HepG2 (cell line): ENCODE data around the gene UGT1A4. TPM values are rescaled to one million over a fixed set of nuclear protein-coding genes. Genes with fewer than 3 reads are reported as not detected.

ENCODE experiments used
- ATAC-seq: fragments of 200-7000 bp; cut with Tn5 transposase; 3 replicates; pipeline ENCODE4 v1.9.1; 2020; ENCODE audit warnings: mild to moderate bottlenecking, moderate library complexity
- BruUV-seq: library from RNA; stranded (reverse); fragments of 400-500 nt; replicated peaks from 2 replicates; lab custom pipeline; 2021; lab: Mats Ljungman, UMichigan
- CTCF ChIA-PET: fragments of 300-600 bp; formaldehyde crosslinking; extraction: SDS; loops from one replicate; lab custom pipeline; 2021; ENCODE audit warnings: low total read pairs, inconsistent platforms, low intra/inter-chr PET ratio; lab: Yijun Ruan, JAX
- POLR2A ChIA-PET: fragments of 350-600 bp; sonication (Branson Sonifier 250); formaldehyde crosslinking; loops from one replicate; lab custom pipeline; 2020; ENCODE audit warnings: antibody characterized with exemption, inconsistent platforms; lab: Yijun Ruan, JAX
- DNase-seq: peaks from one replicate; pipeline ENCODE4 v3.0.0-alpha.2; 2015; ENCODE audit warnings: low spot score
- FAIRE-seq: peaks from 3 replicates; lab custom pipeline; 2011; peaks lifted over from hg19 to GRCh38; lab: Jason Lieb, UNC
- H2AFZ ChIP-seq: one replicate; pipeline ENCODE4 v1.6.1; 2011; ENCODE audit warnings: low read length, inconsistent platforms
- H3K27ac ChIP-seq: fragments of 300-600 bp; 3 replicates; pipeline ENCODE4 v1.8.0; 2011; ENCODE audit warnings: mixed run types, mild to moderate bottlenecking, mixed read lengths, low read length, inconsistent platforms; ENCODE audit not compliant: insufficient read depth; ENCODE audit errors: extremely low read length
- H3K27me3 ChIP-seq, 2 experiments: fragments of 200-600 bp in 1 of 2; 2 replicates in 1 of 2; 3 replicates in 1 of 2; pipeline versions ENCODE4 v1.6.0 to v1.8.0; 2011; ENCODE audit warnings: low read length in 2 of 2, mild to moderate bottlenecking in 2 of 2, moderate library complexity in 2 of 2, inconsistent platforms in 1 of 2; ENCODE audit not compliant: insufficient read depth in 2 of 2, control insufficient read depth in 1 of 2
- H3K36me3 ChIP-seq, 2 experiments: fragments of 200-600 bp in 1 of 2; replicated peaks in 1 of 2; 2 replicates in 1 of 2; 3 replicates in 1 of 2; pipeline versions ENCODE4 v1.5.1 to v1.8.0; 2011; ENCODE audit warnings: low read length in 2 of 2, inconsistent platforms in 1 of 2; ENCODE audit not compliant: insufficient read depth in 2 of 2, control insufficient read depth in 1 of 2
- H3K4me1 ChIP-seq: 2 replicates; pipeline ENCODE4 v1.5.1; 2012; ENCODE audit warnings: low read length, inconsistent platforms; ENCODE audit not compliant: insufficient read depth
- H3K4me2 ChIP-seq: 2 replicates; pipeline ENCODE4 v1.6.0; 2011; ENCODE audit warnings: low read depth, low read length, inconsistent platforms
- H3K4me3 ChIP-seq, 3 experiments: fragments of 200-600 bp in 1 of 3; sonication (generic), shearing (Covaris generic) in 1 of 3; replicated peaks in 1 of 3; 2 replicates each; pipeline ENCODE4 v1.5.1; 2011 to 2016; ENCODE audit warnings: low read length in 3 of 3, inconsistent platforms in 2 of 3, low read depth in 2 of 3, mild to moderate bottlenecking in 2 of 3, control low read depth in 1 of 3, mixed read lengths in 1 of 3; ENCODE audit not compliant: insufficient read depth in 1 of 3
- H3K79me2 ChIP-seq: one replicate; pipeline ENCODE4 v1.6.1; 2011; ENCODE audit warnings: low read length, inconsistent platforms; ENCODE audit not compliant: insufficient read depth
- H3K9ac ChIP-seq: 2 replicates; pipeline ENCODE4 v1.6.0; 2011; ENCODE audit warnings: mild to moderate bottlenecking, low read depth, low read length, inconsistent platforms; ENCODE audit not compliant: insufficient read depth
- H3K9me3 ChIP-seq: 2 replicates; pipeline ENCODE4 v1.5.1; 2012; ENCODE audit warnings: mild to moderate bottlenecking, low read length
- H4K20me1 ChIP-seq: 2 replicates; pipeline ENCODE4 v1.6.0; 2011; ENCODE audit warnings: inconsistent platforms, mild to moderate bottlenecking, low read length, moderate library complexity; ENCODE audit not compliant: insufficient read depth
- ATF1 ChIP-seq: IDR thresholded peaks from 2 replicates; pipeline ENCODE4 v1.6.1; 2016; ENCODE audit warnings: mild to moderate bottlenecking, control low read depth
- REL ChIP-seq: sonication (generic); formaldehyde crosslinking; conservative IDR thresholded peaks from 2 replicates; pipeline ENCODE4 v1.8.0; 2022; ENCODE audit warnings: mild to moderate bottlenecking, missing genetic modification reagents, moderate library complexity
- RFXANK ChIP-seq: IDR thresholded peaks from 2 replicates; pipeline ENCODE4 v1.6.1; 2016
- RXRB ChIP-seq: IDR thresholded peaks from 2 replicates; pipeline ENCODE4 v1.6.1; 2016; ENCODE audit warnings: borderline replicate concordance, missing genetic modification reagents, missing compliant biosample characterization
- SMAD1 ChIP-seq: sonication (generic); formaldehyde crosslinking; IDR thresholded peaks from 2 replicates; pipeline ENCODE4 v1.4.0; 2020; ENCODE audit warnings: missing genetic modification reagents, low read depth, mild to moderate bottlenecking, borderline replicate concordance
- SMAD3 ChIP-seq: sonication (generic); formaldehyde crosslinking; IDR thresholded peaks from 2 replicates; pipeline ENCODE4 v1.4.0; 2020; ENCODE audit warnings: missing genetic modification reagents
- ZBTB7B ChIP-seq: sonication (generic); formaldehyde crosslinking; IDR thresholded peaks from 2 replicates; pipeline ENCODE4 v1.4.0; 2020; ENCODE audit warnings: missing genetic modification reagents
- ZC3H4 ChIP-seq: sonication (generic); formaldehyde crosslinking; IDR thresholded peaks from 2 replicates; pipeline ENCODE4 v1.4.0; 2020; ENCODE audit warnings: missing genetic modification reagents, borderline replicate concordance
- ZKSCAN5 ChIP-seq: sonication (generic); formaldehyde crosslinking; IDR thresholded peaks from 2 replicates; pipeline ENCODE4 v1.5.1; 2020; ENCODE audit warnings: mild to moderate bottlenecking, missing genetic modification reagents
- ZMYM3 ChIP-seq: sonication (generic); formaldehyde crosslinking; IDR thresholded peaks from 2 replicates; pipeline ENCODE4 v1.5.1; 2020; ENCODE audit warnings: mild to moderate bottlenecking, missing genetic modification reagents
- ZNF382 ChIP-seq: sonication (generic); formaldehyde crosslinking; IDR thresholded peaks from 2 replicates; pipeline ENCODE4 v1.5.0; 2020; ENCODE audit warnings: missing genetic modification reagents, mild to moderate bottlenecking, borderline replicate concordance
- ZNF614 ChIP-seq: IDR thresholded peaks from 2 replicates; pipeline ENCODE4 v1.6.1; 2018; ENCODE audit warnings: missing biosample characterization, missing genetic modification reagents, inconsistent platforms, borderline replicate concordance
- WGBS: methylation state at CpG from one replicate; pipeline ENCODE4 v1.1.6; 2017; ENCODE audit warnings: low lambda C conversion rate; 5-methylcytosine and 5-hydroxymethylcytosine counted together
- in situ Hi-C: cut with HindIII; loops from 2 replicates; pipeline ENCODE4 v1.10.0; 2017; ENCODE audit warnings: low pct_unique_long_range_greater_than_20kb; ENCODE audit not compliant: extremely low pct_ligation_motif_present
- intact Hi-C: fragments of 100-400 bp; cut with micrococcal nuclease; formaldehyde crosslinking; loops from one replicate; pipeline ENCODE4 v1.10.0; 2022; ENCODE audit not compliant: unreplicated experiment
- polyA plus RNA-seq, 8 experiments: library from polyadenylated mRNA; depleted of rRNA in 3 of 8; stranded (reverse) in 7 of 8; unstranded in 1 of 8; fragments of >200 nt; fragmentation: Illumina TruSeq in 4 of 8; extraction: Trizol in 4 of 8; gene quantifications; 2 replicates each; pipeline versions ENCODE4 v1.2.1 to v1.2.3, GENCODE V29; 2011 to 2016; ENCODE audit warnings: low read depth in 4 of 8, missing spikeins in 1 of 8, mixed read lengths in 1 of 8; ENCODE audit not compliant: insufficient read depth in 1 of 8
- total RNA-seq, 5 experiments: library from RNA; depleted of rRNA; stranded (reverse); fragments of >200 nt; fragmentation: Illumina TruSeq; extraction: Trizol; gene quantifications; 2 replicates each; pipeline ENCODE4 v1.2.3, GENCODE V29; 2016; ENCODE audit warnings: low read depth in 1 of 5
- TF ChIP-seq, protein P1 (sequence below): sonication (generic); formaldehyde crosslinking; IDR thresholded peaks from 2 replicates; pipeline ENCODE4 v1.5.1; 2020; ENCODE audit warnings: mild to moderate bottlenecking, missing genetic modification reagents, borderline replicate concordance

The UGT1A4 gene
- total and polyA plus RNA-seq, 2 of the 13 experiments (the other 11 are each of a cell fraction or from before 2014, with no cell fraction given), result not detected

DNA sequence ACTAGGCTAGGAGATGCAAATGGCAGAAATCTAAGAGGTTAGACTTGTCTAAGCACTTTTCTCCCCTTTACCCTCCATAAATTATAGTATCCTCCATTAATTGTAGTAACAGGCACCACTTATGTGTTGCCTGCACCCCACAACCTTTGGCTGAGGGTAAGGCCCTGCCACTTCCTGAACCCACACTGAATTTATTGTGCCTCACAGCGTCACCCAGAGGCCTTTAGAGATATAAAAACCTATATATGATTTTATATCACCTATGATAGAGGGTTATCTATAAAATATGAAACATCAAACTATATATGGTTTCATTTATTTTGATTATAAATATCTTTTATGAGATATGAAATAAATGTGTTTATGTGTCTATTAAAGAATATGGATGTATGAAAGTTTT is 44.2 kb upstream of the UGT1A4 start:
- WGBS, result 13% methylated on average over 1 of the region's 1 CpG
- Histone ChIP-seq H3K27me3 (no peaks in the 10 kb centered on the region), H3K79me2 (no peaks in the 10 kb centered on the region), H3K4me2 (no peak overlapping the region), H2AFZ (no peak overlapping the region), H3K4me1 (no peaks in the 10 kb centered on the region), H3K36me3 (no peaks in the 10 kb centered on the region), H3K4me3 (no peak overlapping the region), H3K9ac (no peak overlapping the region), H3K27ac (no peak overlapping the region), H4K20me1 (no peaks in the 10 kb centered on the region), H3K9me3 (no peaks in the 10 kb centered on the region)
- POLR2A ChIA-PET, result no interaction called here
- BruUV-seq, result no TSS peak
- CTCF ChIA-PET, result no interaction called here
- TF ChIP-seq SMAD3 (CRISPR knock-in tag) (no peak), ZBTB7B (CRISPR knock-in tag) (no peak), ATF1 (CRISPR knock-in tag) (no peak), RFXANK (CRISPR knock-in tag) (no peak), REL (CRISPR knock-in tag) (no peak)
- DNase-seq, result no peak
- no peak for FAIRE-seq
- in situ Hi-C loops (no loop called here), intact Hi-C loops (no loop called here)
- ATAC-seq, result no peak

DNA sequence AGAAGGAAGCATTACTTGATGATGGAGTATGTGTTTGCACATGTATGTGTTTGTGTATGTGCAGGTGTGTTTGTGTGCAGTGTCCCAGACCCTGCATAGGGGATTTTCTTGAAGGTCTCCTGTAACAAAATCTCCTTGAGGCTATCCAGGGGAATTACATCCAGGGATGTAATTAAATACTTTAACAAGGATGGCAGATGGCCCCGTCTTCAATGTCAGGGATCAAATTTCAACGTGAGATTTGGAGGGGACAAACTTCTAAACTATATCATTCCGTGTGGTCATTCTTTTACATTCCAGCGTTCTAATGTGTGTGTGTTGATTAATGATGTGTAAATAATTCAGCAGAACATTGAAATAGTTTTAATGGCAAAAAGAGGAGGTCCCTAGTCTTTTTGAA is 43.5 kb upstream of the UGT1A4 start:
- POLR2A ChIA-PET, result no interaction called here
- TF ChIP-seq SMAD1 (CRISPR knock-in tag) (no peak), ZNF614 (CRISPR knock-in tag) (no peak), ZKSCAN5 (CRISPR knock-in tag) (no peak), ZMYM3 (CRISPR knock-in tag) (no peak), ZNF382 (CRISPR knock-in tag) (no peak), RXRB (CRISPR knock-in tag) (no peak), ZC3H4 (CRISPR knock-in tag) (no peak)
- TF ChIP-seq, protein P1, sequence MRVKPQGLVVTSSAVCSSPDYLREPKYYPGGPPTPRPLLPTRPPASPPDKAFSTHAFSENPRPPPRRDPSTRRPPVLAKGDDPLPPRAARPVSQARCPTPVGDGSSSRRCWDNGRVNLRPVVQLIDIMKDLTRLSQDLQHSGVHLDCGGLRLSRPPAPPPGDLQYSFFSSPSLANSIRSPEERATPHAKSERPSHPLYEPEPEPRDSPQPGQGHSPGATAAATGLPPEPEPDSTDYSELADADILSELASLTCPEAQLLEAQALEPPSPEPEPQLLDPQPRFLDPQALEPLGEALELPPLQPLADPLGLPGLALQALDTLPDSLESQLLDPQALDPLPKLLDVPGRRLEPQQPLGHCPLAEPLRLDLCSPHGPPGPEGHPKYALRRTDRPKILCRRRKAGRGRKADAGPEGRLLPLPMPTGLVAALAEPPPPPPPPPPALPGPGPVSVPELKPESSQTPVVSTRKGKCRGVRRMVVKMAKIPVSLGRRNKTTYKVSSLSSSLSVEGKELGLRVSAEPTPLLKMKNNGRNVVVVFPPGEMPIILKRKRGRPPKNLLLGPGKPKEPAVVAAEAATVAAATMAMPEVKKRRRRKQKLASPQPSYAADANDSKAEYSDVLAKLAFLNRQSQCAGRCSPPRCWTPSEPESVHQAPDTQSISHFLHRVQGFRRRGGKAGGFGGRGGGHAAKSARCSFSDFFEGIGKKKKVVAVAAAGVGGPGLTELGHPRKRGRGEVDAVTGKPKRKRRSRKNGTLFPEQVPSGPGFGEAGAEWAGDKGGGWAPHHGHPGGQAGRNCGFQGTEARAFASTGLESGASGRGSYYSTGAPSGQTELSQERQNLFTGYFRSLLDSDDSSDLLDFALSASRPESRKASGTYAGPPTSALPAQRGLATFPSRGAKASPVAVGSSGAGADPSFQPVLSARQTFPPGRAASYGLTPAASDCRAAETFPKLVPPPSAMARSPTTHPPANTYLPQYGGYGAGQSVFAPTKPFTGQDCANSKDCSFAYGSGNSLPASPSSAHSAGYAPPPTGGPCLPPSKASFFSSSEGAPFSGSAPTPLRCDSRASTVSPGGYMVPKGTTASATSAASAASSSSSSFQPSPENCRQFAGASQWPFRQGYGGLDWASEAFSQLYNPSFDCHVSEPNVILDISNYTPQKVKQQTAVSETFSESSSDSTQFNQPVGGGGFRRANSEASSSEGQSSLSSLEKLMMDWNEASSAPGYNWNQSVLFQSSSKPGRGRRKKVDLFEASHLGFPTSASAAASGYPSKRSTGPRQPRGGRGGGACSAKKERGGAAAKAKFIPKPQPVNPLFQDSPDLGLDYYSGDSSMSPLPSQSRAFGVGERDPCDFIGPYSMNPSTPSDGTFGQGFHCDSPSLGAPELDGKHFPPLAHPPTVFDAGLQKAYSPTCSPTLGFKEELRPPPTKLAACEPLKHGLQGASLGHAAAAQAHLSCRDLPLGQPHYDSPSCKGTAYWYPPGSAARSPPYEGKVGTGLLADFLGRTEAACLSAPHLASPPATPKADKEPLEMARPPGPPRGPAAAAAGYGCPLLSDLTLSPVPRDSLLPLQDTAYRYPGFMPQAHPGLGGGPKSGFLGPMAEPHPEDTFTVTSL (CRISPR knock-in tag), result no peak

More for the DNA sequence above, 43.5 kb upstream of the UGT1A4 start:
- Histone ChIP-seq H3K9ac (no peak overlapping the region), H3K27ac (no peak overlapping the region), H4K20me1 (no peaks in the 10 kb centered on the region), H3K27me3 (no peaks in the 10 kb centered on the region), H3K36me3 (no peaks in the 10 kb centered on the region), H3K4me3 (no peak overlapping the region), H2AFZ (no peak overlapping the region), H3K4me1 (no peaks in the 10 kb centered on the region), H3K4me2 (no peak overlapping the region), H3K9me3 (no peaks in the 10 kb centered on the region), H3K79me2 (no peaks in the 10 kb centered on the region)
- no peak for DNase-seq
- no TSS peak for BruUV-seq
- CTCF ChIA-PET, result no interaction called here
- in situ Hi-C loops, result no loop called here
- intact Hi-C loops, result no loop called here
- FAIRE-seq, result no peak
- no peak for ATAC-seq
- 25% methylated on average over 4 of the region's 4 CpGs for WGBS
